Keratinocyte (primary cell): ENCODE data around the gene ANKRD31. TPM values are rescaled to one million over a fixed set of nuclear protein-coding genes. Genes with fewer than 3 reads are reported as not detected.

Source experiments
- DNase-seq: peaks from one replicate; pipeline ENCODE4 v3.0.0-alpha.2; 2011; ENCODE audit warnings: low read depth, missing footprints, low spot score
- FAIRE-seq: peaks from 2 replicates; lab custom pipeline; 2011; peaks lifted over from hg19 to GRCh38; lab: Jason Lieb, UNC
- H2AFZ ChIP-seq: 2 replicates; pipeline ENCODE4 v1.6.0; 2012; ENCODE audit warnings: low read length, control low read depth, inconsistent platforms; ENCODE audit not compliant: control insufficient read depth
- H3K27ac ChIP-seq: 2 replicates; pipeline ENCODE4 v1.5.1; 2011; ENCODE audit warnings: low read length; ENCODE audit not compliant: control insufficient read depth, insufficient read depth
- H3K27me3 ChIP-seq: 3 replicates; pipeline ENCODE4 v1.6.0; 2011; ENCODE audit warnings: low read length; ENCODE audit not compliant: control insufficient read depth, insufficient read depth; ENCODE audit errors: extremely low read depth
- H3K36me3 ChIP-seq, 2 experiments: 2 replicates in 1 of 2; 3 replicates in 1 of 2; pipeline ENCODE4 v1.5.1; 2011; ENCODE audit warnings: low read length in 2 of 2, mild to moderate bottlenecking in 1 of 2; ENCODE audit not compliant: control insufficient read depth in 2 of 2, insufficient read depth in 2 of 2; ENCODE audit errors: extremely low read depth in 1 of 2
- H3K4me1 ChIP-seq: 3 replicates; pipeline ENCODE4 v1.5.1; 2011; ENCODE audit warnings: low read length; ENCODE audit not compliant: control insufficient read depth, insufficient read depth; ENCODE audit errors: extremely low read depth
- H3K4me2 ChIP-seq: 3 replicates; pipeline ENCODE4 v1.6.0; 2011; ENCODE audit warnings: low read depth, low read length; ENCODE audit not compliant: control insufficient read depth, insufficient read depth; ENCODE audit errors: extremely low read depth
- H3K4me3 ChIP-seq, 3 experiments: fragments of 200-600 bp in 1 of 3; sonication (generic) in 1 of 3; 2 replicates in 2 of 3; 3 replicates in 1 of 3; pipeline ENCODE4 v1.5.1; 2011 to 2016; ENCODE audit warnings: low read length in 3 of 3, mild to moderate bottlenecking in 3 of 3, control low read depth in 2 of 3, inconsistent platforms in 1 of 3, low read depth in 1 of 3, mixed read lengths in 1 of 3, mixed run types in 1 of 3, moderate library complexity in 1 of 3; ENCODE audit not compliant: control insufficient read depth in 2 of 3, insufficient read depth in 2 of 3; ENCODE audit errors: extremely low read depth in 1 of 3
- H3K79me2 ChIP-seq: 2 replicates; pipeline ENCODE4 v1.6.0; 2012; ENCODE audit warnings: low read length; ENCODE audit not compliant: control insufficient read depth, insufficient read depth
- H3K9ac ChIP-seq: 3 replicates; pipeline ENCODE4 v1.6.0; 2011; ENCODE audit warnings: low read length; ENCODE audit not compliant: control insufficient read depth, insufficient read depth; ENCODE audit errors: extremely low read depth
- H3K9me1 ChIP-seq: 3 replicates; pipeline ENCODE4 v1.6.0; 2011; ENCODE audit warnings: low read length; ENCODE audit not compliant: control insufficient read depth, insufficient read depth; ENCODE audit errors: extremely low read depth
- H3K9me3 ChIP-seq: 2 replicates; pipeline ENCODE4 v1.5.1; 2012; ENCODE audit warnings: low read depth, low read length; ENCODE audit not compliant: control insufficient read depth
- H4K20me1 ChIP-seq: 3 replicates; pipeline ENCODE4 v1.6.0; 2011; ENCODE audit warnings: low read length; ENCODE audit not compliant: control insufficient read depth, insufficient read depth; ENCODE audit errors: extremely low read depth
- EZH2 ChIP-seq: IDR thresholded peaks from one replicate; pipeline ENCODE4 v1.6.1; 2012; ENCODE audit warnings: inconsistent platforms, mild to moderate bottlenecking, low read length, moderate library complexity
- dilution Hi-C: fragments of 300-500 bp; cut with MboI; formaldehyde crosslinking; loops from one replicate; pipeline ENCODE4 v1.7.0; 2020; ENCODE audit warnings: low sequenced_read_pairs; ENCODE audit not compliant: extremely low pct_ligation_motif_present
- polyA plus RNA-seq, 5 experiments: library from polyadenylated mRNA; depleted of rRNA in 3 of 5; stranded (reverse) in 3 of 5; stranded (forward) in 1 of 5; unstranded in 1 of 5; fragments of >200 nt; gene quantifications; 1 replicate in 1 of 5; 2 replicates in 3 of 5; 3 replicates in 1 of 5; pipeline versions ENCODE4 v1.2.1 to v1.2.3, GENCODE V29; 2011 to 2012; ENCODE audit warnings: missing spikeins in 2 of 5, low read depth in 1 of 5, low replicate concordance in 1 of 5
- TF ChIP-seq, protein P1 (sequence below), 3 experiments: IDR thresholded peaks in 1 of 3; conservative IDR thresholded peaks in 1 of 3; optimal IDR thresholded peaks in 1 of 3; 2 replicates in 2 of 3; 3 replicates in 1 of 3; pipeline versions ENCODE3 to v1.5.1; 2011; ENCODE audit warnings: low read length in 3 of 3, mild to moderate bottlenecking in 3 of 3, moderate library complexity in 2 of 3, control low read depth in 1 of 3, inconsistent platforms in 1 of 3; ENCODE audit not compliant: insufficient read depth in 2 of 3; ENCODE audit errors: extremely low read depth in 1 of 3

The ANKRD31 gene
- polyA plus RNA-seq, 1 donor (not counting 4 experiments of a cell fraction or from before 2014, with no cell fraction given) = 0.18 TPM

DNA sequence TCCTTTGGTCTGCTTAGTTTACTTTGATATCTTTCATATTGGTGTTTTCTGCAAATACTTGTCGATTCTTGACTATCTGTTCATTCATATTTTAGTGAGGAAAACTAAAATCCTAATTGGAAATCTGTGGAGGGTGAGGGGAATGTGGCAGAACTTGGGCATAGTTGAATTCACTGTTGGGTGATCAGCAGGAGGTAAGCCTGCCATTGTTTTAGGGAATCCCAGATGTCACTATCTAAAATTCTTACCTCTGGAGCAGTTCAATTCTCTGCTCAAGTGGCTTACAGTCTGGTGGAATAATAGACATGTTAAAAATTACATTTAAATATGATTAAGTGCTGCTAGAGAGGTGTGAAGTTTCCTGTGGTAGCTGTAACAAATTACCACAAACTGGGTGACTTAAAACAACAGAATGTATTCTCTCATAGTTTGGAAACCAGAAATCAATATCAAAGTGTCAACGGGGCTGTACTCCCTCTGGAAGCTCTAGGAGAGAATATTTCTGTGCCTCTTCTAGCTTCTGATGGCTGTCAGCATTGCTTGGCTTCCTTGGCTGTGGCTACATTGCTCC, 94.0 kb downstream of the ANKRD31 start:
- H3K27me3 ChIP-seq = no peaks in the 10 kb centered on the region
- dilution Hi-C loops = no loop called here
- H3K79me2 ChIP-seq = no peaks in the 10 kb centered on the region
- FAIRE-seq (no peak), DNase-seq (no peak)
- H3K4me3 ChIP-seq = no peak overlapping the region
- H3K9ac ChIP-seq = no peak overlapping the region
- H3K9me1 ChIP-seq = no peaks in the 10 kb centered on the region
- H3K9me3 ChIP-seq = no peaks in the 10 kb centered on the region
- no peak overlapping the region for H3K4me2 ChIP-seq
- H3K36me3 ChIP-seq = no peaks in the 10 kb centered on the region
- TF ChIP-seq, protein P1, sequence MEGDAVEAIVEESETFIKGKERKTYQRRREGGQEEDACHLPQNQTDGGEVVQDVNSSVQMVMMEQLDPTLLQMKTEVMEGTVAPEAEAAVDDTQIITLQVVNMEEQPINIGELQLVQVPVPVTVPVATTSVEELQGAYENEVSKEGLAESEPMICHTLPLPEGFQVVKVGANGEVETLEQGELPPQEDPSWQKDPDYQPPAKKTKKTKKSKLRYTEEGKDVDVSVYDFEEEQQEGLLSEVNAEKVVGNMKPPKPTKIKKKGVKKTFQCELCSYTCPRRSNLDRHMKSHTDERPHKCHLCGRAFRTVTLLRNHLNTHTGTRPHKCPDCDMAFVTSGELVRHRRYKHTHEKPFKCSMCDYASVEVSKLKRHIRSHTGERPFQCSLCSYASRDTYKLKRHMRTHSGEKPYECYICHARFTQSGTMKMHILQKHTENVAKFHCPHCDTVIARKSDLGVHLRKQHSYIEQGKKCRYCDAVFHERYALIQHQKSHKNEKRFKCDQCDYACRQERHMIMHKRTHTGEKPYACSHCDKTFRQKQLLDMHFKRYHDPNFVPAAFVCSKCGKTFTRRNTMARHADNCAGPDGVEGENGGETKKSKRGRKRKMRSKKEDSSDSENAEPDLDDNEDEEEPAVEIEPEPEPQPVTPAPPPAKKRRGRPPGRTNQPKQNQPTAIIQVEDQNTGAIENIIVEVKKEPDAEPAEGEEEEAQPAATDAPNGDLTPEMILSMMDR (optimal IDR thresholded peaks at IDR 0.05 in 1 of 3, IDR thresholded peaks at IDR 0.05 in 1 of 3, conservative IDR thresholded peaks at IDR 0.05 in 1 of 3; ENCODE audit: extremely low read depth in 1 of 3, insufficient read depth in 2 of 3, low read length in 3 of 3) = no peak
- TF ChIP-seq EZH2 = no peak
- H4K20me1 ChIP-seq = no peaks in the 10 kb centered on the region
- H2AFZ ChIP-seq = no peak overlapping the region
- H3K4me1 ChIP-seq = no peaks in the 10 kb centered on the region
- no peak overlapping the region for H3K27ac ChIP-seq

DNA sequence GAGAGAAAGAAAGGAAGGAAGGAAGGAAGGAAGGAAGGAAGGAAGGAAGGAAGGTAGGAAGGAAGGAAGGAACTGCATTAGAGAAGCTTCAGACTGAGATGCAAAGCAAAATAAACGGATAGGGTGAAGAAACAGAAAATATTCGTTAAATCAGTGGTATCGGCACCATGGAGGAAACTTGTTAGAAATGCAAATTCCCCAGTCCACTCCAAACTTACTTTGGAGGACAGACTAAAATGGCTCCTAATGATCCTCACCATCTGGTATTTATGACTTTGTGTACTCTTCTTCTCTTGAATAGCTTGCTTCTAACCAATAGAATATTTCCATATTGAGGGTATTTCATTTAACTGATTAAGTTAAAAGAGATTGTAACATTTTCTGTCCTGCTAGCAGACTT, 96.4 kb downstream of the ANKRD31 start:
- Histone ChIP-seq H3K9ac (no peak overlapping the region), H3K27ac (no peak overlapping the region), H3K27me3 (no peaks in the 10 kb centered on the region), H3K9me1 (no peaks in the 10 kb centered on the region), H4K20me1 (no peaks in the 10 kb centered on the region), H3K9me3 (no peaks in the 10 kb centered on the region), H3K4me1 (no peaks in the 10 kb centered on the region), H3K36me3 (no peaks in the 10 kb centered on the region), H3K4me2 (no peak overlapping the region), H2AFZ (no peak overlapping the region), H3K4me3 (no peak overlapping the region), H3K79me2 (no peaks in the 10 kb centered on the region)
- no peak for TF ChIP-seq EZH2
- TF ChIP-seq, protein P1 (optimal IDR thresholded peaks at IDR 0.05 in 1 of 3, IDR thresholded peaks at IDR 0.05 in 1 of 3, conservative IDR thresholded peaks at IDR 0.05 in 1 of 3; ENCODE audit: extremely low read depth in 1 of 3, insufficient read depth in 2 of 3, low read length in 3 of 3) = no peak
- FAIRE-seq = no peak
- DNase-seq = no peak
- dilution Hi-C loops = no loop called here
